ENCODE data around the gene FGF14.

The FGF14 gene

DNA sequence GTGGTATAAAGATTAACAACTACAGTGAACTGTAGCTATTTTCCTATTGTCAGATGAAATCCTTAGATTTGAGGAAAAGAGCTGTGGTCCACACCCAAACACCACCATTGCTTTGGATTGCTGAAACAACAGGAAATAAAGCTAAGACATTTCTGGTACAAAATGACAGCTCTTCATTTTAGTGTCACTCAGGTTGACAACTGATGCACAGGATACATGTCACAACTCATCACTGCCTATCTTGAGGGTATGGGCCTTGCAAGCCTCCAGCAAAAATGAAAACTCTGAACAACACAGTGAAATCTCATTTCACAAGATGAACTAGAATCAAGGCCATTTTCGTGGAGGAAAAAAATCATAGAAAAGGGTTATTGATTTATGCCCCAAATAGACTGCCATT is 609.7 kb downstream of the FGF14 start:
- H2BK120ac ChIP-seq (ENCODE audit: low read depth, low read length) = no peak overlapping the region
- no peak overlapping the region for H3K18ac ChIP-seq (ENCODE audit: low read length)
- no peak overlapping the region for H2BK5ac ChIP-seq (ENCODE audit: low read length)
- no peaks in the 10 kb centered on the region for H3K79me1 ChIP-seq (ENCODE audit: low read depth, low read length)
- no peaks in the 10 kb centered on the region for H3K4me1 ChIP-seq (ENCODE audit: control insufficient read depth in 2 of 2, insufficient read depth in 1 of 2, low read depth in 1 of 2, low read length in 2 of 2)
- DNase-seq (ENCODE audit: low spot score) = no peak
- no peaks in the 10 kb centered on the region for H3K36me3 ChIP-seq (replicated peaks in 1 of 2; ENCODE audit: control insufficient read depth in 2 of 2, insufficient read depth in 2 of 2, low read length in 2 of 2)
- H3K4me3 ChIP-seq (ENCODE audit: low read length in 2 of 2) = no peak overlapping the region
- H2BK15ac ChIP-seq (ENCODE audit: low read length) = no peak overlapping the region
- WGBS, 2 donors (ENCODE audit: extremely low coverage in 2 of 2, insufficient read length in 2 of 2, insufficient replicate concordance in 1 of 2) = no CpG with 5 or more reads among the region's 1 CpG
- no peak overlapping the region for H3K23ac ChIP-seq (ENCODE audit: low read depth, low read length, poor library complexity)
- H3K27ac ChIP-seq (replicated peaks; ENCODE audit: low read length) = no peak overlapping the region
- no peaks in the 10 kb centered on the region for H3K9me3 ChIP-seq (replicated peaks in 1 of 2; ENCODE audit: control insufficient read depth in 2 of 2, insufficient read depth in 1 of 2, low read depth in 1 of 2, low read length in 2 of 2)
- no peak overlapping the region for H2BK12ac ChIP-seq (ENCODE audit: low read length)
- H3K27me3 ChIP-seq (ENCODE audit: control insufficient read depth in 3 of 3, insufficient read depth in 3 of 3, low read depth in 1 of 3, low read length in 3 of 3) = no peaks in the 10 kb centered on the region
- H4K8ac ChIP-seq (ENCODE audit: low read depth, low read length) = no peak overlapping the region
- no peak overlapping the region for H3K4me2 ChIP-seq (ENCODE audit: insufficient read depth, low read length, poor library complexity, severe bottlenecking)
- no peak overlapping the region for H4K91ac ChIP-seq (ENCODE audit: low read depth, low read length, poor library complexity)
- H3K4ac ChIP-seq (ENCODE audit: low read length) = no peak overlapping the region
- H3K14ac ChIP-seq (ENCODE audit: low read length) = no peak overlapping the region
- no peak overlapping the region for H2AK5ac ChIP-seq (ENCODE audit: low read depth, low read length)
- no peak overlapping the region for H3K9ac ChIP-seq (ENCODE audit: low read depth, low read length, poor library complexity)
- no peak overlapping the region for H2AFZ ChIP-seq (ENCODE audit: low read length)

DNA sequence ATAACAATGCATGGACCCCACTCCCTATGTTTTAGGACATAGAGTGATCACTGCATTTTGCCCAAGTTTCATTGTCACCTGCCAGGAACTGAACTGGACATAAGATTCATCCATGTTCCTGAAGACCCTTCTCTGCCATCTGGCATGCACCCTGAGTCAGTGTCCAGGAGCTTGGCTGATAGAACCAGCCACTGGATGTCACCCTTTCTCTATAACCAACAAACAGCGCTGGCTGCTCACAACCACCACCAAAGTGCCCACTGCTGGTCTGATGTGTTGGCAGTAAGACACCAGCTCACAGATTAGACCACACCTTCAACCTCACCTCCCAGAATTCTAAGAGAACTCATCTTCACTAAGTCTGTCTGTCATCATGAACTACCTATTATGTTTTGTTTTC is 616.0 kb downstream of the FGF14 start:
- H2BK12ac ChIP-seq (ENCODE audit: low read length) = no peak overlapping the region
- WGBS, 2 donors (ENCODE audit: extremely low coverage in 2 of 2, insufficient read length in 2 of 2, insufficient replicate concordance in 1 of 2) = no CpG with 5 or more reads among the region's 1 CpG
- H3K9me3 ChIP-seq (replicated peaks in 1 of 2; ENCODE audit: control insufficient read depth in 2 of 2, insufficient read depth in 1 of 2, low read depth in 1 of 2, low read length in 2 of 2) = no peaks in the 10 kb centered on the region
- H3K14ac ChIP-seq (ENCODE audit: low read length) = no peak overlapping the region
- no peak overlapping the region for H3K18ac ChIP-seq (ENCODE audit: low read length)
- no peak overlapping the region for H4K8ac ChIP-seq (ENCODE audit: low read depth, low read length)
- no peak overlapping the region for H2AFZ ChIP-seq (ENCODE audit: low read length)
- H4K91ac ChIP-seq (ENCODE audit: low read depth, low read length, poor library complexity) = no peak overlapping the region
- H3K27me3 ChIP-seq (ENCODE audit: control insufficient read depth in 3 of 3, insufficient read depth in 3 of 3, low read depth in 1 of 3, low read length in 3 of 3) = no peaks in the 10 kb centered on the region
- H3K79me1 ChIP-seq (ENCODE audit: low read depth, low read length) = no peaks in the 10 kb centered on the region
- no peaks in the 10 kb centered on the region for H3K36me3 ChIP-seq (replicated peaks in 1 of 2; ENCODE audit: control insufficient read depth in 2 of 2, insufficient read depth in 2 of 2, low read length in 2 of 2)
- H2BK5ac ChIP-seq (ENCODE audit: low read length) = no peak overlapping the region
- no peak overlapping the region for H3K23ac ChIP-seq (ENCODE audit: low read depth, low read length, poor library complexity)
- H3K4me3 ChIP-seq (ENCODE audit: low read length in 2 of 2) = no peak overlapping the region
- H2BK15ac ChIP-seq (ENCODE audit: low read length) = no peak overlapping the region
- H3K4ac ChIP-seq (ENCODE audit: low read length) = no peak overlapping the region
- peaks cover 0 to 1% of the 10 kb centered on the region in 2 donors for H3K4me1 ChIP-seq (ENCODE audit: control insufficient read depth in 2 of 2, insufficient read depth in 1 of 2, low read depth in 1 of 2, low read length in 2 of 2)
- DNase-seq (ENCODE audit: low spot score) = peak; percentile 5
- no peak overlapping the region for H2BK120ac ChIP-seq (ENCODE audit: low read depth, low read length)
- no peak overlapping the region for H2AK5ac ChIP-seq (ENCODE audit: low read depth, low read length)
- no peak overlapping the region for H3K4me2 ChIP-seq (ENCODE audit: insufficient read depth, low read length, poor library complexity, severe bottlenecking)
- H3K27ac ChIP-seq (replicated peaks; ENCODE audit: low read length) = no peak overlapping the region
- no peak overlapping the region for H3K9ac ChIP-seq (ENCODE audit: low read depth, low read length, poor library complexity)

DNA sequence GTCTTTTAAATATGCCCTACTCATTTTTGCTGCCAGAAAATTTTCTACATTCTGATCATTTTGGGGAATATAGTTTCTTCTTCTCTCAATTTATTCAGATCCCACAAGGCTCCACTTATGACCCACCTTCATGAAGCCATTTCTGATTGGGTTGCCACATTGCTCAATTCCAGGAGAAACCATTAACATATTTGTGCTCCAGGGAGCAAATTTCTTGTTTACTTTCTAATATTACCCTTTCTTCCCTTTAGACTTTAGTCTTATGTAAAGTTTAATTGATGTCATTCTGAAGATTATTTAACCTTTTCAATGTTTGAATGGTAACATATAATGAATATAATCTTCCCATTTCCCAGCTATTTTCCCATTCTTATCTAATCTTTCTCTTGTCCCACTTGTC is 617.5 kb downstream of the FGF14 start:
- Histone ChIP-seq H3K9me3 (replicated peaks in 1 of 2; ENCODE audit: control insufficient read depth in 2 of 2, insufficient read depth in 1 of 2, low read depth in 1 of 2, low read length in 2 of 2) (no peaks in the 10 kb centered on the region), H3K4me3 (ENCODE audit: low read length in 2 of 2) (no peak overlapping the region), H3K23ac (ENCODE audit: low read depth, low read length, poor library complexity) (no peak overlapping the region), H3K4me2 (ENCODE audit: insufficient read depth, low read length, poor library complexity, severe bottlenecking) (no peak overlapping the region), H2BK120ac (ENCODE audit: low read depth, low read length) (no peak overlapping the region), H3K14ac (ENCODE audit: low read length) (no peak overlapping the region), H3K9ac (ENCODE audit: low read depth, low read length, poor library complexity) (no peak overlapping the region), H3K4me1 (ENCODE audit: control insufficient read depth in 2 of 2, insufficient read depth in 1 of 2, low read depth in 1 of 2, low read length in 2 of 2) (peaks cover 0 to 2% of the 10 kb centered on the region in 2 donors), H4K8ac (ENCODE audit: low read depth, low read length) (no peak overlapping the region), H2AK5ac (ENCODE audit: low read depth, low read length) (no peak overlapping the region), H3K36me3 (replicated peaks in 1 of 2; ENCODE audit: control insufficient read depth in 2 of 2, insufficient read depth in 2 of 2, low read length in 2 of 2) (no peaks in the 10 kb centered on the region), H3K4ac (ENCODE audit: low read length) (no peak overlapping the region), H2BK15ac (ENCODE audit: low read length) (no peak overlapping the region), H3K27me3 (ENCODE audit: control insufficient read depth in 3 of 3, insufficient read depth in 3 of 3, low read depth in 1 of 3, low read length in 3 of 3) (no peaks in the 10 kb centered on the region), H3K79me1 (ENCODE audit: low read depth, low read length) (no peaks in the 10 kb centered on the region), H2BK12ac (ENCODE audit: low read length) (no peak overlapping the region), H2BK5ac (ENCODE audit: low read length) (no peak overlapping the region), H3K18ac (ENCODE audit: low read length) (no peak overlapping the region), H4K91ac (ENCODE audit: low read depth, low read length, poor library complexity) (no peak overlapping the region), H2AFZ (ENCODE audit: low read length) (no peak overlapping the region), H3K27ac (replicated peaks; ENCODE audit: low read length) (no peak overlapping the region)
- no peak for DNase-seq (ENCODE audit: low spot score)

DNA sequence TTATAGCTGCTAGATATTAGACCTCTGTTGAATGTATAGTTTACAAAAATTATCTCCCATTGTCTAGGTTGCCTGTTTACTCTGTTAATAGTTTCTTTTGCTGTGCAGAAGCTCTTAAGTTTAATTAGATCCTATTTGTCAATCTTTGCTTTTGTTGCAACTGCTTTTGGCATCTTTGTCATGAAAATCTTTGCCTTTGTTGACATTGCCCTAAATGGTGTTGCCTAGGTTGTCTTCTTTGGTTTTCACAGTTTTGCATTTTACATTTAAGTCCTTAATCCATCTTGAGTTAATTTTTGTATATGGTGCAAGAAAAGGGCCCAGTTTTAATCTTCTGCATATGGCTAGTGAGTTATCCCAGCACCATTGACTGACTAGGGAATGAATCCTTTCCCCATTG is 618.3 kb downstream of the FGF14 start:
- Histone ChIP-seq H2BK120ac (ENCODE audit: low read depth, low read length) (no peak overlapping the region), H3K23ac (ENCODE audit: low read depth, low read length, poor library complexity) (no peak overlapping the region), H3K4me1 (ENCODE audit: control insufficient read depth in 2 of 2, insufficient read depth in 1 of 2, low read depth in 1 of 2, low read length in 2 of 2) (peaks cover 0 to 2% of the 10 kb centered on the region in 2 donors), H3K36me3 (replicated peaks in 1 of 2; ENCODE audit: control insufficient read depth in 2 of 2, insufficient read depth in 2 of 2, low read length in 2 of 2) (no peaks in the 10 kb centered on the region), H2BK15ac (ENCODE audit: low read length) (no peak overlapping the region), H3K4me2 (ENCODE audit: insufficient read depth, low read length, poor library complexity, severe bottlenecking) (no peak overlapping the region), H2BK12ac (ENCODE audit: low read length) (no peak overlapping the region), H2AFZ (ENCODE audit: low read length) (no peak overlapping the region), H3K27me3 (ENCODE audit: control insufficient read depth in 3 of 3, insufficient read depth in 3 of 3, low read depth in 1 of 3, low read length in 3 of 3) (no peaks in the 10 kb centered on the region), H3K4ac (ENCODE audit: low read length) (no peak overlapping the region), H3K9ac (ENCODE audit: low read depth, low read length, poor library complexity) (no peak overlapping the region), H3K9me3 (replicated peaks in 1 of 2; ENCODE audit: control insufficient read depth in 2 of 2, insufficient read depth in 1 of 2, low read depth in 1 of 2, low read length in 2 of 2) (no peaks in the 10 kb centered on the region), H2BK5ac (ENCODE audit: low read length) (no peak overlapping the region), H4K8ac (ENCODE audit: low read depth, low read length) (no peak overlapping the region), H4K91ac (ENCODE audit: low read depth, low read length, poor library complexity) (no peak overlapping the region), H3K27ac (replicated peaks; ENCODE audit: low read length) (no peak overlapping the region), H3K18ac (ENCODE audit: low read length) (no peak overlapping the region), H2AK5ac (ENCODE audit: low read depth, low read length) (no peak overlapping the region), H3K79me1 (ENCODE audit: low read depth, low read length) (no peaks in the 10 kb centered on the region), H3K14ac (ENCODE audit: low read length) (no peak overlapping the region), H3K4me3 (ENCODE audit: low read length in 2 of 2) (no peak overlapping the region)
- no peak for DNase-seq (ENCODE audit: low spot score)

Measured in neuronal stem cell (in vitro differentiated cells).